ENCODE data around the gene FKBP1A.

FKBP1A gene

DNA sequence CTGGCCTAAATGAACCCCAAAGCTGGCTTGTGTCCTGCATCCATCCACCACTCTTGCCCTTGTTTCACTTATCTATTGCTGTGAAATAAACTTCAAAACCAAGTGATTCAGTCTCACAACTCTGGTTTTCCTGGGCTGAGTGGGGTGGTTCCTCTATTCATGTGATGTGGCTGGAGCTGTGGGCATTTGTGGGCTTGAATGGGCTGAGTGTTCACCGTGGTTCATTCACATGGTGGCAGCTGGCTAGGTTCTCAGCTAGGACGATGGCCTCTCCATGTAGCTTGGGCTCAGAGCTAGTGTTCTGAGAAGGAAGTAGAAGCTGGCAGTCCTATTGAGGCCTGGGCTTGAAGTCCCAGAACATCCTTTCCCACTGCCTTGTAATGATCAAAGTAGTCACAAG lies 30.4 kb downstream of the FKBP1A start:
- DNase-seq, result no peak

DNA sequence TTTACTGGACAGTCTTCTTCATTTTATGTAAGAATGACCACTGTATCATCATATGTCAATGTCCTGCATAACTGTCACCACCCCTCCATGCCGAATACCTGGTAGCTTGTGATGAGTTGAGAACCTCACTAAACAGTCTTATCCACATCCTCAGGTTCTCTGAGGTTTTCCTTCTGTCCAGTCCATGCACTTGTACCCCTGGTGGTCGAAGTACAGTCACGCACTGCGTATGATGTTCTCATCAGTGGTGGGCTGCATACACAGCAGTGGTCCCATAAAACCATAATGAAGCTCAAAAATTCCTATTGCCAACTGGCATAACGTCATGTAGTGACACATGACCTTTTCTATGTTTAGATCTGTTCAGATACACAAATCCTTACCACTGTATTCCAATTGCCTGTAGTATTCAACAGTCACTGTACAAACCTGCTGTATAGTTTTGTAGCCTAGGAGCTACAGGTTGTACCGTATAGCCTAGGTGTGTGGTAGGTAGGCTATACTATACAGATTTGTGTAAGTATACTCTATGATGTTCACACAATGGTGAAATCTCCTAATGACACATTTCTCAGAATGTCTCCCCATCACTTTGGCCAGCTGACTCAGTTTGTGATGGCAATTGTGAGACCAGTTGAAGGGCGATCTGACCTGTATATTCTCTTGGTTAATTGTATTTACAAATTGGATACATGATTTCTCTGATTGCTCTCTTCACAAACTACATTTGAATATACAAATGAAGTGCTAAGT lies 32.6 kb downstream of the FKBP1A start:
- DNase-seq, result no peak

DNA sequence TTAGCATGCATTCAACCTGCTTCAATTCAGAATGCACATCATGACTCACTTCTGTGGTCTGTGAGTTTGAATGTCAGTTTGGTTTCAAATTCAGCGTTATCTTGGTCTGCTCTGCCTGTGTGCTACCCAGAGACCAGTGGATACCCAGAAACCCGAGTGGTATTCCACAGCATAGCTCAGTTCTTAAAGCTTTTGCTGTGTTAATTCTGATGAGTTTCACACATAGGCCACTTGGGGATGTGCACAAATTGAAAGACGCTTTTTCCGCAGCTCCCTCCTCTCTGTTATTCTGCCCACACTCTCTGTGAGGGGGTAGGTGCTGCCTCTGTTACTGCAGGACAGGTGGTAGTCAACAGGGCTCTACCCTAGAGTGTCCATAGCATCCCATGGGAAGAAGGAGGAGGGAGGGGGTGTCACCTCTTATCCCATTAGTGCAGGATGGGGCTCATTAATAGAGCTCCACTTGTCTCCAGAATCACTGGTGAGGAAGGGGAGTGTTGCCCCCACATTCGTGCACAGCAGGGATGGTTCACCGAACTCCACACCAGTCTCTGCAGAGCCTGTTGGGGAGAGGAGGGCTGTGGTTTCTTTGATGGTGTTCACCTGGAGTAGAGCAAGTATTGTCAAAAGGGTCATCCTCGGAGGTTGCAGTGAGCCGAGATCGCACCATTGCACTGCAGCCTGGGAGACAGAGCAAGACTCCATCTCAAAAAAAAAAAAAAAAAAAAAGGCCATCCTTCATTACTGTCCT lies 34.8 kb downstream of the FKBP1A start:
- DNase-seq, result peak; percentile 18

DNA sequence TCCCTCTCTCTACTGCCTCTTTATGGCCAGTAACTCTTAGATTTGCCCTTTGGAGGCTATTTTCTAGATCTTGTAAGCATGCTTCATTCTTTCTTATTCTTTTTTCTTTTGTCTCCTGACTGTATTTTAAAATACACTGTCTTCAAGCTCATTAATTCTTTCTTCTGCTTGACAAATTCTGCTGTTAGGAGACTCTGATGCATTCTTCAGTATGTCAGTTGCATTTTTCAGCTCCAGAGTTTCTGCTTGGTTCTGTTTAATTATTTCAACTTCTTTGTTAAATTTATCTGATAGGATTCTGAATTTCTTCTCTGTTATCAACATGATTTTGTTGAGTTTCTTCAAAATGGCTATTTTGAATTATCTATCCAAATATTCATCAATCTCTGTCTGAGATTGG lies 38.9 kb downstream of the FKBP1A start:
- no peak for DNase-seq

DNA sequence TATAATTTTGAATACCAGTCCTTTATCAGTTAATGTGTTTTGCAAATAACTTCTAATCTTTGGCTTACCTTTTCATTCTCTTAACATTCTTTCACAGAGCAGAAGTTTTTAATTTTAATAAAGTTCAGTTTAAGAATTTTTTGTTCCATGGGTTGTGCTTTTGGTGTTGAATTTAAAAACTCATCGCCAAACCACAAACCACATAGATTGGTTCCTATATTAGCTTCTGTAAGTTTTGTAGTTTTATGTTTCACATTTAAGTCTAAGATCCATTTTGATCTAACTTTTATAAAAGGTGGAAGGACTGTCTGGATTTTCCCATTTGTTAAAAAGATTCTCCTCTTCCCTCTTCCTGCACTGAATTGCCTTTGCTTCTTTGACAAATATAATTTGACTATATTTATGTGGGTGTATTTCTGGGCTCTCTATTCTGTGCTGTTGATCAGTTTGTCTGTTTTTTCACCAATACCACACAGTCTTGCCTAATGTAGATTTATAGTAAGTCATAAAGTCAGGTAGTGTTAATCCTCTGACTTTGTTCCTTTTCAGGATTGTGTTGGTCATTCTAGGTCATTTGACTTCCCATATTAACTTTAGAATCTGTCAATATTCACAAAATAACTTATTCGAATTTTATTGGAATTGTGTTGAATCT lies 46.4 kb downstream of the FKBP1A start:
- DNase-seq, result no peak

DNA sequence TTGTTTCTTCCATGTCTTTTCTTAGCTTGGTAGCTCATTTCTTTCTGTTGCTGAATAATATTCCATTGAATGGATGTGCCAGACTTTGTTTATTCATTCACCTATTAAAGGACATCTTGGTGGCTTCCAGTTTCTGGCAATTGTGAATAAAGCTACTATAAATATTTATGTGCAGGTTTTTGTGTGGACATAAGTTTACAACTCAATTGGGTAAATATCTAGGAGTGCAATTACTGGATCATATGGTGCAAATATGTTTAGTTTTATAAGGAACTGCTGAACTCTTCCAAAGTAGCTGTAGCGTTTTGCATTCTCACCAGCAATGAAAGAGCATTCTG lies 47.1 kb downstream of the FKBP1A start:
- DNase-seq, result no peak

DNA sequence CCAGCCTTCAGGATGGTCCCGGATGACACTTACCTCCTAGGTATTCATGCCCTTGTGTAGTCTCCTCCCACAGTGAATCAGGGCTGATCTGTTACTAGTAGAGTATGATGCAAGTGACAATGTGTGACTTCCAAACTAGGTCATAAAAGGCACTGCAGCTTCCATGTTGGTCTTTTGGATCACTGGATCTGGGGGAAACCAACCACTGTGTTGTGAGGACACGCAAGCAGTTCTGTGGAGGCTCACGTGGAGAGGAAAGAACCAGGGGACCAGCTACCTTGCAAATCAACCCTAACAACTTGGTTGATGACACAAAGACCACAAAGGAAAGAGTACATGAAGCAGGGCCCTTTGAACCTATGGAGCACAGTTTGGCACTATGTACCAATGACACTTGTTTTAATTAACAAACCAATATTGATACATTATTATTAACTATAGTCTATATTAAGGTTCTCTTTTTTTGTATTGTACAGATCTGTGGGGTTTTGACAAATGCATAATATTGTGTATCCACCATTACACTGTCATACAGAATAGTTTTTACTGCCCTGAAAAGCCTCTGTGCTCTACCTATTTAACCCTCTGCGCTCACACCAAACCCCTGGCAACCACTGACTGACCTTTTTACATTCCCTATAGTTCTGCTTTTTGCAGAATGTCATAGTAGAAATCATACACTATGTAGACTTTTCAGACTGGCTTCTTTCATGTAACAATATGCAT lies 47.7 kb downstream of the FKBP1A start:
- peak; percentile 26 for DNase-seq

DNA sequence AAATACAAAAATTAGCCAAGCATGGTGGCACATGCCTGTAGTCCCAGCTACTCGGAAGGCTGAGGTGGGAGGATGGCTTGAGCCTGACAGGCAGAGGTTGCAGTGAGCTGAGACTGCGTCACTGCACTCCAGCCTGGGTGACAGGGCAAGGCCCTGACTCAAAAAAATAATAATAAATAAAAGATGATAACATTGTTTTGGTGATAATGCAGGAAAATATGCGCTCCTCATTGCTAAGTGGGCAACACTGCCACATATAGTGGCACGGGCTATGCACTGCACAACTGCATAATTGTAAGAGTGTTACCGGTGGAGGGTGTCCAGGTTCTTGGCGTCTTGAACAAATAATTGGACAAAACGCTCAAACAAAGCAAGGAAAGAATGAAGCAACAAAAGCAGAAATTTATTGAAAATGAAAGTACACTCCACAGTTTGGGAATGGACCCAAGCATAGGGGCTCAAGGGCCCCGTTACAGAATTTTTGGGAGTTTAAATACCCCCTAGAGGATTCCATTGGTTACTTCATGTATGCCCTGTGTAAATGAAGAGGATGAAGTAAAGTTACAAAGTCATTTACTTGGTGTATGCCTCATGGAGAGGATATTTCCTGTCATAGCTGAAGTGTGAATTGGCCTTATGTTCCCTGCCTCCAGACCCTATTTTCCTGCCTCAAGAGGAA lies 49.3 kb downstream of the FKBP1A start:
- peak; percentile 15 for DNase-seq

DNA sequence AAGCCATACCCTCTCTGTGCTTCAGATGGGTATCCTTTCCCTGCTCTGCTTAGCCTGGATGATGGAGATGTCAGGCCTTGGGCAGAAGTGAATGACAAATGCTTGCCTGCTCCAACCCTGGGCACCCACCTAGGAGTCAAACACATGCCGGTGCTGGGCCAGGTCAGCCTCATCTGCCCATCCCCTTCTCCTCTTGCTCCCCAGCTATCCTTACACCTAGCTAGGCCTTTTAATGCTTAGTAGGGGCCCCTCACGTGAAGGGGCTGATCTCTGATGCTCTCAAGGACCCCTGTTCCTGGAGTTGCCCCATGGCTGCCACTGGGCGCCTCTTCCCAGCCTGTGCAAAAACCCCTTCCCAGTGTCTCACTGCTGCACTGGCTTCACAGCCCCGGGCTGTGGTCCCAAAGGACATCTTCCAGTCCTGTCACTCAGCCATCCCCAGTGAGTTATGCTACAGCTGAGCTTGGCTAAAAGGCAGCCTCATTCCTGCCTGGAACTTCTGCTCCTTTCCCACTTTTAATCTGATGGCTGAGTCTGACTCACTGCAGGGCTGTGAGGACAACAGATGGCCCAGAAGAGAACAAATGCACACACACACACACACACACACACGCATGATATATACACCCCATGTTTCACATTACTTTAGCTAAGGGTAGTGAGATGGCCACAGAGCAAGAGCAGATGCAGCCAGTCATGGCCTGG lies 51.1 kb downstream of the FKBP1A start:
- DNase-seq, result peak; percentile 82

DNA sequence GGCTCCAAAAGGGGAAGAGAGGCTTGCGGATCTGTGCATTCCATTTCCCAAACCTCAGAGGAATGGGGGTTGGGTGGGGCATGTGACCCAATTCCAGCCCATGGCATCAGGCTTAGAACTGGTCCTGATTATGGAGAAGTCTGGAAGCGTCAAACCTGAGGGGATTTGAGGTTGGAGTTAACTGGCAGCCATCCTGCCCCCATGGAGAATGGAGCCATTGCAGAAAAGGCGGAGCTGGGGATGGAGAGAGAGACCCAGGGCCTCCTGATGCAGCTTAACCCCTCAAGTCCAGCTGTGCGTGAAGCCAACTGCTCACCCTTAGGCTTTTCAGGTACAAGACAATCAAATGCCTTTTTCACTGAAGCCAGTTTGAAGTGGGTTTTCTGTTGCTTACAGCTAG lies 54.1 kb downstream of the FKBP1A start:
- no peak for DNase-seq

DNA sequence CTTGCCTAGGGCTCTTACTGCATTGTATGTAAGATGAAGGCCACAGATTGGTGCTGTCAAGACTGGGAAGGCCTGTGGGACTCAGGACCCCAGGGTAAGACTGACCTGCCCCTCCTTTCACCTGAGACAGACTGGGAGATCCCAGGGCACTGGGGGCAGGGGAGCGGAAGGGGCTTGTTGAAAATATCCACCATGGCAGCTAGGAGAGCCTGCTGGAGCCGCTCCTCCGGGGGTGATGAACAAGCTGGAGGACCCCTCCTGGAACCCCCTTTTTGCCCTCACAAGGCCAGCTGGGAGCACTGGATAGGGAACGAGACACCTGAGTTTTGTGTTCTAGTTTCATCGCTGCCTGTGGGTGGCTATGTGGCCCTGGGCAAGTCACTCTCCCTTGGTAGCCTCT lies 54.8 kb downstream of the FKBP1A start:
- no peak for DNase-seq

DNA sequence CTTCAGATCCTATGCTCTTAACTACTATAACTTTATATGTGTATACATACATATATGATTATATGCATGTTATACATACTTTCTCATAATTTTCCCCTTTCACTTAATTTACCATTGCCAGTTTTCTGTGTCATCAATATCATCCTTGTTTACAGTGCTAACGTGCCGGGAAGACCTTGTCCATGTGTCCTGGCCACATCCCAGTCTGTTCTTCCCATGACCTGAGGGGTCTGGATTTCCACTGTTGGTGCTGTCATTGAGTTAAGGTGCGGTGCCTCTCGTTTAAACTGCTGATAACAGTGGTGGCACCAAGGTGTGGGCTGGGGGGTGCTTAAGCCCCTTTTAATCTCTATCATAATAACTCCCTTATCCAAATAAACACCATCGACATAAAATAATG lies 55.4 kb downstream of the FKBP1A start:
- DNase-seq, result no peak

DNA sequence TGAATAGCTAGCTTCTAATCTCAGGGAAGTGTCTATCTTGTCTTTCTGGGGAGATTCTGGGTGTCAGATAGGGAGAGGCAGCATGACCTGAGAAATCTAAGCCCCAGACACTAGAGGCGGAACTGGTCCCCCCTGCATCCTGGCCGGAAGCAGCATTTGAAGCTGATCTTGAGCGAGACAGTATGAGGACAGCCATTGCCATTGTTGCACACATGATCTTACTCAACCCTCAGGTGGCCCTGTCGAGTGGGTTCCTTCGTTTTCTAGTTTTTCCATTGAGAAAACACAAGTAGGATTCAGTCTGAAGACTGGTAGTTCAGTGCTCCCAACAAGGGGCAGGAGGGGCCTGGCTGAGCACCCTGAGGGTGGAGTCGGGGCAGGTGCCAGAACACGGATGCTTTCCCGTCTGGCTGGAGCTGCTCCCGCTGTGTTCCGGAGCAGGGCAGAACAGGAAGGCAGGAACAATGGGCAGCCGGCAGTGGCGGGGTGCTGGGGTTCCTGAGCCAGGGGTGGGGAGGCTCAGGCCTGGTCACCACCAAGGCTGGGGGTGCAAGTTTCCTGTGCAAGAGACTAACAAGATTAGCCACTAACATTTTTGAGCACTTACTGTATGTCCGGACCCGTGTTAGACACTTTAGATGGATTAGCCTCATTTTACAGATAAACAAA lies 56.0 kb downstream of the FKBP1A start:
- peak; percentile 36 for DNase-seq

DNA sequence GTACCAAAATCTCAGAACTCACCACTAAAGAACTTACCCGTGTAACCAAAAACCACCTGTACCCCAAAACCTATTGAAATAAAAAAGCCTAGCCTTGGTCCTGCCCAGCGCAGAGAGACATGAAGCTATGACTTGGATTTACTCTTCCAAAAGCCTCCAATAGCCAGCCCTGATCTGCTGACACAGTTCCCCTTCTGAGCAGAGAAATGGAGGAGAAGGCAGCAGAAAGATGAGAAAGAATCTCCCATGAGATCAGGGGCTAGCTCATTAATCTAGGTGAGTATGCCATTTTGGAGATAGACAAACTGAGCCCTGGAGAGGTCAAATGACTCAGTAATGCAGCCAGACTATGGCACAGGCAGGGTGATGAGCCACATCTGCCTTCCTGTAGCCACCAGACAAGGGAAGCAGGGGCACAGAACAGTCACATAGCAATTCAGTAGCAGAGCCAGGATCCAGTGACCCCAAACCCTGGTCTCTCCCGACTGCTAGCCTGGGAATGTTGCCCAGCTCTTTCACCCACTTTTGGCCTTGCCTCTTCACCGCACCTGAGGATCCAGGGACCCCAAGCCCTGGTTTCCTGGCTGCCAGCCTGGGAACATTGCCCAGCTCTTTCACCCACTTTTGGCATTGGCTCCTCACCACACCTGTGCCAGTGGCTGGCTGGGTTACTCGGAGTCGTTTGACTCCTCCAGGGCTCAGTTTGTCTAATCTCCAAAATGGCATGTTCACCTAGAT lies 56.7 kb downstream of the FKBP1A start:
- no peak for DNase-seq

DNA sequence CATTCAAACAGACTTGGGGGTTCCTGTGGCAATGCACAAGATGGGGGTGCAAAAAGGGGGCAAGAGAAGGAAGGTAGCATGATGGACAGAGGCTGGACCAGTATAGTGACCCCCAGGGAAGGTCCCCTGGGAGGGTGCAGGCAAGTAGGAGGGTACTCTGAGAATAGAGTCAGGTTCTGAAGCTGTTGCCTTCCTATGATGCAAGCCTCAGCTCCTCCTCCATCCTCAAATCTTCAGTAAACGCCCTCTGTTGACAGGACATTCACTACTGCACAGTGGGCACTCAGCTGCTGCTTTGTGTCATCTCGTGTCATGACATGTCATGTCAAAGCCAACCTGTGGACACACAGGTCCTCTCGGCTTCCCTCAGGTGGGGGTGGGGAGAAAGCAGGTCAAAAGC lies 58.1 kb downstream of the FKBP1A start:
- DNase-seq, result peak; percentile 32

DNA sequence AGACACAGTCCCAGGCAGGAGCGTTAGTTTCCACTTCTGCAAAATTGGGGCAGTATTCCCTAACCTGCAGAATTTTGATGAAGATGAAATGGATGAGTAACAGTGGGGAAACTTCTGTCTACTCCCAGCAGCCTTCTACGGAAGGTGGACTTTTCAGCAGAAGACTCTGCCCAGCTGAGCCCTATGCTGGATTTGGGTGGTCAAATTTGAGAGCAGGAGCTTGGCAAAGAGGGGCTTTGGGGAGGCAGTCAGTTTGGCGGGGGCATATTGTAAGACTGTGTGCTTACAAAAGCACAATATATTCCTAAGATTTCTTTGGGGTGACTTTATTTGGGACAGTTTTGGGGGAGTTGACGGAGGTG lies 58.5 kb downstream of the FKBP1A start:
- DNase-seq, result no peak

DNA sequence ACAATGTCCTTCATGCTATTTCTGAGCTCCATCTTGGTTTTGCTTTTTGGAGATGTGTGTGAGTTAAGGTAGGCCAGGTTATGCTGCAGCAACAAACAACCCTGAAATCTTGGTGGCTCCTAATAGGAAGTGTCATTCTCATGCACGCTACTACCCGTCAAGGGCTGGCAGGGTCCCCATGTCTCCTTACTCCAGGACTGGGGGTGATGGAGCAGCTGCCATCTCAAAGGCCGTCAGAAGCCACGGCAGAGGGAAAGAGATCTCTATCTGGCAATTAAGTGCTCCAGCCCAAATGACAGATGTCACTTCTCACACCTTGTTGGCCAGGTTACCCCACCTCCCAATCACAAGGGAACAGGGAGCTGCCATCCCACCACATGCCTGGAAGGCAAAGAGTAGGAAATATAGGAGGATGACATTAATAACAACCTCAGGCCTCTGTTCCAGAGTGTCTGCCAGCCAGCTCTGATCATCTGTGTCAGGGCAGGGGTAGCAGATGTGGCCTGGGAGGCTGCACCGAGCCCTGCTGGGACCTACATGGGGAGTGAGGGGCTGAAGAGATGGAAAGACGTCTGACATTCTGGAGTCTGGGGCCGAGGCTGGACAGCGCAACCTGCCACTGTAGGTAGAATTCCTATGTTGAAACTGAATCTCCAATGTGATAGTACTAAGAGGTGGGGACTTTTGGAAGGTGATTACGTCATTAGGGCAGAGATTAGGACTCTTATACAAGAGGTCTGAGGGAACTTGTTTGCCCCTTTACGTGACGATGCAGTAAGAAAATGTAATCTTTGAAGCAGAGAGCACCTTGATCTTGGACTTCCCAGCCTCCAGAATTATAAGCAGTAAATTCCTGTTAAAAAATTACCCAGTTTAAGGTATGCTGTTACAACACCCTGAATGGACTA lies 59.1 kb downstream of the FKBP1A start:
- DNase-seq, result no peak

DNA sequence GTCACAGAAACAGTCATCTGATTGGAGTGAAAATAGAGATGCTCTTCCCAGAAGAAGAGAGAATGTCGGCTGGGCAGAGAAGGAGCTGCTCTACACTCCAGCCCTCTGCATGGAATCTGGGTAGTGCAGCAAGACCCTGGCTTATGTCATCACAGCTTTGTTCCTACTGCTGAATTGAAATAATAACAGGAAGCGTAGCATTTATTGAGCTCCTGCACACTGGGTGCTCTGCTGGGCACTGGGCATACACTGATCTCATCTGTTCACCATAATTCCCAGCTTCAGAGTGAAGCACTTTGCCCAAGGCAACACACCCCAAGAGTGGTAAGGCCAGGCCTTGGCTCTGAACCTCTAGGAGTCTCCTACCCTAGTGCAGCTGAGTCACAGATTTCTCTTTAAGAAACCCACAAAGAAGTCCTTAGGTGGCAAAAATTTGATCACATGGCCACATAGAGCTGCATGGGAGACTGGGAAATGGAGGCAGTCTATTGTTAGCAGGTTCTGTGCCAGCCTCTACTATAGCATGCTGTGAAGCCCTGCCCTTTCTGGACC lies 60.0 kb downstream of the FKBP1A start:
- DNase-seq, result no peak

DNA sequence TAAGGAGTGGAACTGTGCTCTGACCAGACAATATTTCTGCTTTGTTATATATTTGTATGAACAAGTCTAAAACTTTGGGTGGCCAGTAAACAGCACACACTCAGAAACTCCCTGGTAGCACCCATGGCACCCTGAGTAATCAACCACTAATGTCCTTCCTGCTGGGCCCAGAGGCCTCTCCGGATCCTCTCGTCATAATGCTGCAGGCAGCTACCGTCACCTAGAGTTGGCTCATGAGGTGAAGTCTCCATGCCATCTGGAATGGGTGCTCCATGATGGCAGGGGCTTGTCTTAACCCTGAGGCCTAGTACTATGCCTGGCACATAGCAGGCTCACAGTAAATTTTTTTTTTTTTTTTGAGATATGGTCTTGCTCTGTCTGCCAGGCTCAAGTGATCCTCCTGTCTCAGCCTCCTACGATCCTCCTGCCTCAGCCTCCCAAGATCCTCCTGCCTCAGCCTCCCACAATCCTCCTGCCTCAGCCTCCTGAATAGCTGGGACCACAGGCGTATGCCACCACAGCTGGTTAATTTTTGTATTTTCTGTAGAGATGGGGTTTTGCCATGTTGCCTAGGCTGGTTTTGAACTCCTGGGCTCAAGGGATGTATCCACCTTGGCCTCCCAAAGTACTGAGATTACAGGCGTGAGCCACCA lies 60.9 kb downstream of the FKBP1A start:
- no peak for DNase-seq

Measured in HCEC 1CT (cell line).